ENCODE results near the gene IRX4.

IRX4 gene

GRCh38 chr5:1913578-1913977, 30.9 kb upstream of the IRX4 start:
- DNase-seq: no peak

GRCh38 chr5:1912951-1913565, 30.3 kb upstream of the IRX4 start:
- no peak for DNase-seq

- no peak for DNase-seq
Measured at GRCh38 chr5:1911773-1912235, 29.1 kb upstream of the IRX4 start.

- no peak for DNase-seq
Measured at GRCh38 chr5:1910861-1911772, 28.4 kb upstream of the IRX4 start.

GRCh38 chr5:1910081-1910760, 27.5 kb upstream of the IRX4 start:
- no peak for DNase-seq

GRCh38 chr5:1909346-1909985, 26.7 kb upstream of the IRX4 start:
- no peak for DNase-seq

GRCh38 chr5:1908931-1909330, 26.2 kb upstream of the IRX4 start:
- DNase-seq: no peak

GRCh38 chr5:1907616-1908015, 24.9 kb upstream of the IRX4 start:
- no peak for DNase-seq

GRCh38 chr5:1905108-1905507, 22.4 kb upstream of the IRX4 start:
- DNase-seq: no peak

GRCh38 chr5:1901983-1902382, 19.3 kb upstream of the IRX4 start:
- no peak for DNase-seq

- DNase-seq: no peak
Measured at GRCh38 chr5:1901061-1901460, 18.3 kb upstream of the IRX4 start.

- no peak for DNase-seq
Measured at GRCh38 chr5:1899201-1899600, 16.5 kb upstream of the IRX4 start.

GRCh38 chr5:1897816-1898450, 15.2 kb upstream of the IRX4 start:
- no peak for DNase-seq

- no peak for DNase-seq
Measured at GRCh38 chr5:1897386-1897785, 14.7 kb upstream of the IRX4 start.

- DNase-seq: no peak
Measured at GRCh38 chr5:1896602-1897376, 14.1 kb upstream of the IRX4 start.

- DNase-seq: no peak
Measured at GRCh38 chr5:1895739-1896420, 13.2 kb upstream of the IRX4 start.

GRCh38 chr5:1894243-1894642, 11.5 kb upstream of the IRX4 start:
- no peak for DNase-seq

GRCh38 chr5:1893754-1894153, 11.0 kb upstream of the IRX4 start:
- DNase-seq: no peak

- no peak for DNase-seq
Measured at GRCh38 chr5:1892685-1893445, 10.1 kb upstream of the IRX4 start.

GRCh38 chr5:1892211-1892610, 9.5 kb upstream of the IRX4 start:
- DNase-seq: no peak

- DNase-seq: no peak
Measured at GRCh38 chr5:1891391-1891790, 8.7 kb upstream of the IRX4 start.
